Measurements from ENCODE around the gene DDI2.

DDI2 gene

DNA sequence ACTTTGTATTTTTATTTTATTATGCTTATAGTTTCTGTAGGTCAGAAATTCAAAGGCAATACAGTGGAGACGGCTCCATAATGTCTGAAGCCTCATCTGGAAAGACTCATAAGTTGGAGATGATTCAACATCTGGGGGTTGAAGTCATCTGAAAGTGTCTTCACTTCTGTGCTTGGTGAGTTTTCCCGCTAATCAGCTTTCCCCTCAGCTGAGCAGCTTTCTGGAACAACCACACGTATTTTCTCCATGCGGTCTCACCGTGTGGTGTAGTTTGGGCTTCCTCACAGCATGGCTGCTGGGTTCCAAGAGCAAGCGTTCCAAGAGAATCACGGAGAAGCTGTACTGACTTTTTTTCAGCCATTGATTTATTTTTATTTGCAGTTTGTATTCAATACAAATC, 7.6 kb upstream of the DDI2 start:
- TF ChIP-seq, protein P1, sequence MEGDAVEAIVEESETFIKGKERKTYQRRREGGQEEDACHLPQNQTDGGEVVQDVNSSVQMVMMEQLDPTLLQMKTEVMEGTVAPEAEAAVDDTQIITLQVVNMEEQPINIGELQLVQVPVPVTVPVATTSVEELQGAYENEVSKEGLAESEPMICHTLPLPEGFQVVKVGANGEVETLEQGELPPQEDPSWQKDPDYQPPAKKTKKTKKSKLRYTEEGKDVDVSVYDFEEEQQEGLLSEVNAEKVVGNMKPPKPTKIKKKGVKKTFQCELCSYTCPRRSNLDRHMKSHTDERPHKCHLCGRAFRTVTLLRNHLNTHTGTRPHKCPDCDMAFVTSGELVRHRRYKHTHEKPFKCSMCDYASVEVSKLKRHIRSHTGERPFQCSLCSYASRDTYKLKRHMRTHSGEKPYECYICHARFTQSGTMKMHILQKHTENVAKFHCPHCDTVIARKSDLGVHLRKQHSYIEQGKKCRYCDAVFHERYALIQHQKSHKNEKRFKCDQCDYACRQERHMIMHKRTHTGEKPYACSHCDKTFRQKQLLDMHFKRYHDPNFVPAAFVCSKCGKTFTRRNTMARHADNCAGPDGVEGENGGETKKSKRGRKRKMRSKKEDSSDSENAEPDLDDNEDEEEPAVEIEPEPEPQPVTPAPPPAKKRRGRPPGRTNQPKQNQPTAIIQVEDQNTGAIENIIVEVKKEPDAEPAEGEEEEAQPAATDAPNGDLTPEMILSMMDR (IDR thresholded peaks at IDR 0.05): no peak
- DNase-seq (ENCODE audit: low spot score): no peak
- no peak overlapping the region for H3K27ac ChIP-seq
- H3K4me3 ChIP-seq: no peak overlapping the region

DNA sequence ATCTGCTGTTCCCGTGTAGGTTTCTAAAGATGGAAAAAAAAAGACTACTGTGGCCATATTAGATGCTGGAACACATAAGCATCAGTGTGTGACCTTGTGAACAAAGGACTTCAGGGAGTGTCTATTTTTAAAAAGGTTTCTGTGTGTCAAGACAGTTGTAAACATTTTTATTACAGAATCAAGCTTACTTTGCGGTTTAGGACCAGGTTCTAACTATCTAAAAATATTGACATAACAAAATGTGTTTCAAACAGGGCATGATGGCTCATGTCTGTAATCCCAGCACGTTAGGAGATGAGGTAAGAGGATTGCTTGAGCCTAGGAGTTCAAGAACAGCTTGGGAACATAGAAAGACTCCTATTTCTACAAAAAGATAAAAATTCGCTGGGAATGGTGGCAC, 7.1 kb upstream of the DDI2 start:
- no peak for DNase-seq (ENCODE audit: low spot score)
- H3K27ac ChIP-seq: no peak overlapping the region
- no peak overlapping the region for H3K4me3 ChIP-seq

DNA sequence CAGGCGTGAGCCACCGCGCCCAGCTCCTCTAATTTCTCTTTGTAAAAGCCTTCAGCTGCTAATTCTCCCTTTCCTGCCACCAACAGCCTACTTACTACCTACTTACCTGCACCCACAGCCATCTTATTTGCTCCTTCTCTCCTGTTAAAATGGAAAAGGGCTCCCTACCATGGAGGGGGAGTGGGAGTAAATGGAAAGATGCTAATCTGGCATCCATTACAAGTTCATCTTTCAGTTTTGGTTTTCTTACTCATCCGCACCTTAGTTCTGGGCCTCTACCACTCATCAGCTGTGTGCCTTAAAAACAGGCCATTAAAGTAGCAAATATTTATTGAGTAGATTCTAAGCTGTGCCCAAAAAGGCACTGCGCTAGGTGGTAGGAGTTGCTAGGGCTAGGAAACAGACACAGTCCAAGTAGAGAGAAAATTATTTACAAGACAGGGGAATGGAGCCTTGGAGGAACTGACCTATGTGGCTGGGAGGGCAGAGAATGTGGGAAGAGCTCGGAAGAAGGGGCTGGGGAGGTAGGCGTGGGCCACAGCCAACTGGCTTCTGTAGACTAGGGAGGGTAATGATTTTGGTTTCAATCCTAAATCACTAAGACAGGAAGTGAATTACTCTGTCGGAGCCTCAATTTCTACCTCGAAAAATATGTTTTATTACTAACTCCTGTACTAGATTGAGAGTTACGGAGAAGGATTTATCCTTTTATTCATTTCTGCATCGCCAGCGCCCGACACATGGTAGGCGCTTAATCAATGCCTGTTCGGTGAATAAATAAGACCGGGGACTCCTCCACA, 685 bp upstream of the DDI2 start:
- peak overlapping the region; percentile 94 to 95 for H3K27ac ChIP-seq
- DNase-seq (ENCODE audit: low spot score): no peak
- TF ChIP-seq, protein P1 (IDR thresholded peaks at IDR 0.05): no peak
- peak overlapping the region; percentile 91 for H3K4me3 ChIP-seq

More for the DNA sequence above, 7.1 kb upstream of the DDI2 start:
- TF ChIP-seq, protein P1 (IDR thresholded peaks at IDR 0.05): no peak

DNA sequence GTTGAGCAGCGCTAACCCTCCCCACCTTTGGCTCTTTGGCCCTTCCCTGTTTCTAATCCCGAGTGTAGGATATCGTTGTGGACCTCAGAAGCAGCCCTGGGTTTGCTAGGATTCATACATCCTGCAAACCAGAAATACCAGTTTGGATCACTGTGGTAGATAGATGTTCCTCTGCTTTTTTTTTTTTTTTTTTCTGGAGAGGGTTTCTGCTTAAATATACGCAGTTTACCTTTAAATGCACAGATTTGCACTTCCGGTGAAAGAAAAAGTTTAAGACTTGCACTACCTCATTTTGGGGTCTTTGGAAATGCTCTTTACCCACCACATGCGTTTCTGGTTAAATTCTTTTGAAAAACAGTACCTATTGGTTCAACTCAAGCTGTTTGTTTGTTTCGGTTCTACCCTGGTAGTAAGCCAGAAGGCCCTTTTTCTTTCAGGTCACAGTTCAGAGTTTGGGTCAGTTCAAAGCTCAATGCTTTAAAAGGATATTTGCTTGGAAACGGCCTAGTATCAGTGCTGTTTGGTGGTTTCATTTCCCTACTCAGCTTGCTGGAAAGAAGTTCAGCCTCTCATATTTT, 908 bp downstream of the DDI2 start:
- no peak for DNase-seq (ENCODE audit: low spot score)
- peak overlapping the region; percentile 94 to 95 for H3K27ac ChIP-seq
- TF ChIP-seq, protein P1 (IDR thresholded peaks at IDR 0.05): no peak
- H3K4me3 ChIP-seq: peak overlapping the region; percentile 91

DNA sequence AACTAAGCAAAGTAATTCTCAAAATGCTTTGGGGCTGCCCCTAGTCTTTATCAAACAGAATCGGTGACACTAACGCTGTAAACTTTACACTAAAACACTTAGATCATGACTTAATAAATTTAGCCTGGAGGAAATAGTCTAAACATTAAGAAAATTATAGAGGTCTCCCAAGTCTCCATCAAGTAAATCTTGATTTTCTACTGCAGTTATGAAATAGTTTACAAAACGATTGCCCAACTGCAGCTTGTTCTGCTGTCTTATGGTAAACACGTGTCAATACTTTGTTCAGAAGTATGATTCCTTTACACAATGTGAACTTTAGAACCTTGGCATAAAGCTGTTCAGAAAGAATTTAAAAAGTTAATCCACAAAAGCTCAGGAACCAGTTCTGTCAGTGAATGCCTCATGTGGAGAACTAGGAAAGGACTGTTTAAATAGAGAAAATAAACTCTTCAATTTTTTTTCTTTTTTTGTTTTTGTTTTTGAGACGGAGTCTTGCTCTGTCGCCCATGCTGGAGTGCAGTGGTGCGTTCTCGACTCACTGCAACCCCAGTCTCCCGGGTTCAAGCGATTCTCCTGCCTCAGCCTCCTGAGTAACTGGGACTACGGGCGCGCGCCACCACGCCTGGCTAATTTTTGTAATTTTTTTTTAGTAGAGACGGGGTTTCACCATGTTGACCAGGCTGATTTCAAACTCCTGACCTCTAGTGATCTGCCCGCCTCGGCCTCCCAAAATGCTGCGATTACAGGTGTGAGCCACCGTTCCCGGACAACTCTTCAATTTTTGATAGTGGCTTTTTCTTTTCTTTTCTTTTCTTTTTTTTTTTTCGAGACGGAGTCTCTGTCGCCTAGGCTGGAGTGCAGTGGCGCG, 1.6 kb downstream of the DDI2 start:
- Histone ChIP-seq H3K4me3 (peak overlapping the region; percentile 91), H3K27ac (peak overlapping the region; percentile 94 to 95)
- no peak for DNase-seq (ENCODE audit: low spot score)
- TF ChIP-seq, protein P1 (IDR thresholded peaks at IDR 0.05): no peak

DNA sequence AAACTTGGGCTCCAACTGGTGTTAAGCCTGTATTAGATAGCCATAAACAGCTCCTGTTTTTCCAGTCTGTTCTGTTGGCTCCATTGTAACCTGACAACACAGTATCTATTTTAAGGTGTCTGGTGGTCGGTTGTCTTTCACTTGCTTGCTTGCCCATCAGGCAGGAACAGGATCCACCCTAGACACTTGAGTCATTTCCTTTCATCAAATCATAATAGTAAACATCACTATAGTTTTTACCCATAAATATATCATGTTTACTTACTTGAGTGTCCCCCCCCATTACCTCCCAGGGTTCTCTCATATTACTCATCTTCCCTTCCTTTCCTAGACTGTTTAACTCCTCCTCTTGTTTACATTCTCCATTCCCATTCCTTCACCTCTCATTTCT, 2.9 kb downstream of the DDI2 start:
- Histone ChIP-seq H3K4me3 (no peak overlapping the region), H3K27ac (peak overlapping the region in 1 of 2 donors; percentile 29)
- DNase-seq (ENCODE audit: low spot score): no peak
- TF ChIP-seq, protein P1 (IDR thresholded peaks at IDR 0.05): no peak

All from coronary artery (tissue), 2 donors.